HG02678 (cell line): ENCODE data around the gene TMEM187.
"Not testable (repeated sequence)": the region's sequence is repeated elsewhere in the genome, so short reads cannot be mapped to it uniquely, and the experiment has no call there.

Experiments
- ATAC-seq: cut with Tn5 transposase; IDR thresholded peaks from one replicate; pipeline ENCODE4 v1.9.1; 2021; ENCODE audit warnings: mild to moderate bottlenecking, moderate library complexity; ENCODE audit not compliant: unreplicated experiment

TMEM187 gene

GRCh38 chrX:153994398-153994797 is 21.8 kb downstream of the TMEM187 start:
- ATAC-seq: not testable (repeated sequence)

- ATAC-seq: no peak
Observed at GRCh38 chrX:153995504-153995903, 22.9 kb downstream of the TMEM187 start.

GRCh38 chrX:153999359-154000037 is 26.9 kb downstream of the TMEM187 start:
- ATAC-seq: no peak

GRCh38 chrX:154000051-154000450 is 27.5 kb downstream of the TMEM187 start:
- no peak for ATAC-seq

- peak; percentile 54 for ATAC-seq
Observed at GRCh38 chrX:154002215-154002719, 29.7 kb downstream of the TMEM187 start.

- no peak for ATAC-seq
Observed at GRCh38 chrX:154004315-154004714, 31.8 kb downstream of the TMEM187 start.

GRCh38 chrX:154006947-154007346 is 34.4 kb downstream of the TMEM187 start:
- ATAC-seq: no peak

- ATAC-seq: peak; percentile 36
Observed at GRCh38 chrX:154008521-154008920, 36.0 kb downstream of the TMEM187 start.

GRCh38 chrX:154010330-154011087 is 38.0 kb downstream of the TMEM187 start:
- ATAC-seq: no peak

GRCh38 chrX:154011376-154012335 is 39.1 kb downstream of the TMEM187 start:
- no peak for ATAC-seq

GRCh38 chrX:154012336-154012991 is 39.9 kb downstream of the TMEM187 start:
- no peak for ATAC-seq

GRCh38 chrX:154013001-154013421 is 40.5 kb downstream of the TMEM187 start:
- ATAC-seq: no peak

GRCh38 chrX:154013614-154014360 is 41.2 kb downstream of the TMEM187 start:
- ATAC-seq: no peak

GRCh38 chrX:154014429-154015380 is 42.2 kb downstream of the TMEM187 start:
- ATAC-seq: no peak

GRCh38 chrX:154015581-154016264 is 43.2 kb downstream of the TMEM187 start:
- no peak for ATAC-seq

GRCh38 chrX:154016366-154017076 is 44.0 kb downstream of the TMEM187 start:
- ATAC-seq: no peak

- ATAC-seq: no peak
Observed at GRCh38 chrX:154017766-154018517, 45.4 kb downstream of the TMEM187 start.
